ENCODE measurements around the gene ST6GAL2.

- TF ChIP-seq YY1 (IDR thresholded peaks at IDR 0.05; ENCODE audit: low read depth) (no peak), CREB1 (IDR thresholded peaks at IDR 0.05; ENCODE audit: low read depth) (no peak), EP300 (IDR thresholded peaks at IDR 0.05; ENCODE audit: borderline replicate concordance) (no peak)
Measured at GRCh38 chr2:106764614-106765013, 121.4 kb downstream of the ST6GAL2 start.

All from Ishikawa (cell line).